Activated CD8-positive, alpha-beta memory T cell treated with anti-CD3 and anti-CD28 coated beads, Interleukin-2, amount 50 U/mL, for 4 hours (primary cell): ENCODE results near the gene CPNE9.
A peak's percentile ranks its signal among the peaks of the same experiment; 100 is the strongest.

ENCODE experiments used
- DNase-seq: peaks from one replicate; pipeline ENCODE4 v3.0.0-alpha.2; 2020

The CPNE9 gene

DNA sequence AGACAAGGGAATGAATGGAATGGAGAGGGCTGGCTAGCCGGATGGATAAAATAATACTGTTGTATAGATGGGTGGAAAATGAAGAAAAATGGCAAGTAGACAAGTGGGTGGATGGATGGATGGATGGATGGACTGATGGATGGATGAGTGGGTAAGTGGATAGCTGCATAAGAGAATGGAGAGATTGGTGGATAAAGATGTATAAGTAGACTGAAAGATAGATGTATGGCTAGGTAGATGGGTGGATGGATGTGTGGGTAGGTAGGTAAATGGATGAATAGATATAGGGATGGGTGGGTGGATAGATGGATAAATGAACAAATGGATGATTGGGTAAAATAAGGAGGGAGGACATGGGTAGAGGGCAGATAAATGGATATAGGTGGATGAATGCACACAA, 13.9 kb downstream of the CPNE9 start:
- DNase-seq = no peak

DNA sequence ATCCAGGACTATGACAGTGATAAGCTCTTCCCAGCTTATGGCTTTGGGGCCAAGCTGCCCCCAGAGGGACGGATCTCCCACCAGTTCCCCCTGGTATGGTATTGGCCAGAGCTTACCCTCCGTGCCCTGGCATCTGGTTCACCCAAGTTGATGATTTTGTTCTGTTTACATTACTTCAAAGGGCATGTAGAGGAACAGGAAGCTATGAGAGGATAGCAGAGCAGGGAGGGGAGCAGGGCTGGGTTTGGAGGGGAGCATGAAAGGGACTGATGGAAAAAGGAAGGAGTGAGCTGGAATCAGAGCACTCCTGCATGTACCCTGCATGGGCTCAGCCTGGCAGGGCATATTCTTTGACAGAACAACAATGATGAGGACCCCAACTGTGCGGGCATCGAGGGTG, 14.5 kb downstream of the CPNE9 start:
- no peak for DNase-seq

DNA sequence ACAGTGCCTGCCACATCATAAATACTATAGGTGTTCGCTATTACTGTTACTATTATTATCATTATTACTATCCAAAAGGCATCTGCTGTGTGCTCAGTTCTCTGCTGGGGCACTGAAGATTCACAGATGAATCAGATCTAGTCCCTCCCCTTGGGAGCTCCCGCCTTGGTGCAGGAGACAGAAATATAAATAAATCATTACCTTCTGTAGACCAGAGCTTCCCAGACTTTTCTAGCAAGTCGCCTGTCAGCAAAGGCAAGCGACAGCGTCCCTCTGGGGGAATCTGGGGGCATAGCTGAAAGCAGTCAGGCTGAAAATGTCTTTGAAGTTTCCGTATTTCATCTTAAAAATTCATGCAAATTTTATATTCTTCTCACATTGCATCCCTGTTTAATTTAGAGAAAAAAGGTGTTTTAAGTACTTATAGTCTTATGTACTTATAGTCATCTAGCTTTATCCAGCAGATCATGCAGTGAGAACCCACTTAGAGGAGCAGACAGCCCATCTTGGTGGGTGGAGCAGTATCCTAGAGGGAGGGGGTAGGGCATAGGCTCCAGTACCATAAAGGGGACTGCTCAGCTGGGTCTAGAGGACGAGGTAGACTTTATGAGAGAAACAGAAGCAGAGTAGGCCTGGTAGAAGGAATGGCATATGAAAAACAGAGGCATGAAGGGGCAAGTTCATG, 17.5 kb downstream of the CPNE9 start:
- no peak for DNase-seq

DNA sequence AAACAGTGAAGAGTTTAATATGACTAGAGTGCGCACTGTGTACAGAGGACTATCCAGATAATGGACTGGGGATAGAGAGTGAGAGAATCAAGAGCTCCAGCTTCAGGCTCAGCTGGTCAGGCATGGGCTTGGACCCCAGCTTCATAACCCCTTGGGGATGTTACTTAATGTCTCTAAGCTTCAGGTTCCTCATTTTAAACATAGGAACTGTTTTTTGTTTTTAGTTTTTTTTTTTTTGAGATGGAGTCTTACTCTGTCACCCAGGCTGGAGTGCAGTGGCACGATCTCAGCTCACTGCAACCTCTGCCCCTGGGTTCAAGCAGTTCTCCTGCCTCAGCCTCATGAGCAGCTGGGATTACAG, 18.0 kb downstream of the CPNE9 start:
- DNase-seq = no peak

DNA sequence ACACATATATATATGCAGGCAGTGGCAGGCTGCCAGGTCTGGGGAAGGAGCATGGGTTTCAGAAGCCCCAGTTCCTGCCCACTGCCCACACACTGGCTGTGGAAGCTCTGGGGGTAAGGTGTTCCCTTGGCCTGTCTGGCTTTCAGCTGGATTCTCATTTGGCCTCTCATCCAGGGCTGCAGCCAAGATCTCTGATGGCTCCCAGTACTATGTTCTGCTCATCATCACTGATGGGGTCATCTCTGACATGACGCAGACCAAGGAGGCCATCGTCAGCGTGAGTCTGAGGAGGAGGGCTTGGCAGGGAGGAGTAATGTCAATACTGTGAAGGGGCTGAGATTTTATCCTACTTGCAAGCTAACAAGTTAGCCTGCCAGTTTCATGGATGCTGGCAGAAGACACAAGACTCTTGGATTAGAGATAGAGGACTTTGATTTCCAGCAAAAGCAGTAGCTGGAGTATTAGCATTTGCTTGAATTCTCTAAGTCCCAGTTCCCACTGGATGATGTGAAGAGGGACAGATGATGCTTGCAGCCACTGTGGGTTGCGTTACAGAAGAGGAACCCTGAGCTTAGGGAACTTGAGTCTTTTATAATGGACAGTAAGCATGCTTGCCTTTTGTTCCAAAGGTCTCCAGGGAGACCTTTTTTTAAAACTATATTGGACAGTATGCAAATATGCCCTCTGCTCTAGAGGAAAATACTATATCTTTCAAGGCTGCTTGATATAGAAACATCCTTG, 22.3 kb downstream of the CPNE9 start:
- DNase-seq = no peak

DNA sequence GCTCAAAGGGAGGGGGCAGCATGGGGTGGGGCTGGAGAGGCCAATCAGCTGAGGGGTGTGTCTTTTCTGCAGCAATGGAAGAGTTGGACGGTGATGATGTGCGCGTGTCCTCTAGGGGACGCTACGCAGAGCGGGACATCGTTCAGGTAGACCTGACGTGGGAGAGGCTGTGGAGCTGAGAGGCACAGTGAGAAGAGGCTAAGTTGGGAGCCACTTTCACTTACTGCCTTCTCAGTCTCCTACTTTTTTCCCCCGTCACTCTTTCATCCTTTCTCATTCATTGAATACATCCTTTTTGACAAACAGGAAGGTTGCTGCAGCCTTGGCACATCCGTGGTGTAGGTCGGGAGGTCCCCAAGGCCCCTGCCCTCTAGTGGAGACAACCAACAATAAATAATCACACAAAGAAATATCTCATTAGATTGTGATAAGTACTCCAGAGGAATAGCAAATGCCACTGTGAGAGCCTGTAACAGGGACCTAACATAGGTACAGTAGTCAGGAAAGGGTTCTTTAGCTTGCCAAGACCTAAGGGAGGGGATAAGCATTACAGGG, 23.5 kb downstream of the CPNE9 start:
- DNase-seq = peak; percentile 43

DNA sequence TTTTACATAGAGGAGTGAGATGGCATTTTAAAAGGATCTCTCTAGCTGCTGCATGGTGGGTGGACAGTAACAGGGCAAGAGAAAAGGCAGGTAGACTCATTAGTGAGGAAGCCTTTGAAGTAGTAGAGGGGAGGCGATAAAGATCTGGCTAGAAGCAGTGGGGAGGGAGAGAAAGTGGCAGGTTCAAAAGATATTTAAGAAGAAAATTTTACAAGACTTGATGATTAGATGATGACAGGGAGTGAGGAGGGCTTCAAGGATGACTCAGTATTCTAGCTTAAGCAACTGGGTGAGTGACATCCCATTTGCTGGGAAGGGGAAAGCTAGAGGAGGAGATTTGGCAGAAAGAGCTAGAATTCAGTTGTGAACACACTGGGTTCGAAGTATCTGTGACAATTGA, 24.1 kb downstream of the CPNE9 start:
- DNase-seq = no peak

DNA sequence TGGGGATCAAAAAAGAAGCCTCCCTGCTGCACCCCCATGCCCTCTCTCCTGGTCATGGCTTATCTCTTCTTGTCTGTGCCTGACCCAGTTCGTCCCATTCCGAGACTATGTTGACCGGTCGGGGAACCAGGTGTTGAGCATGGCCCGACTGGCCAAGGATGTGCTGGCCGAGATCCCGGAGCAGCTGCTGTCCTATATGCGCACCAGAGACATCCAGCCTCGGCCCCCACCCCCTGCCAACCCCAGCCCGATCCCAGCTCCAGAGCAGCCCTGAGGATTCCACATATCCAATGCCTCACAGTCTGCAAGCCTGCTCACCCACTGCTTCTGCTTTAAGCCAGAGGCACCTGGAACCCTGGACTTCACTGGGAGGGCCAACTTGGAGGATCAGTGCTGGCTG, 25.8 kb downstream of the CPNE9 start:
- no peak for DNase-seq

DNA sequence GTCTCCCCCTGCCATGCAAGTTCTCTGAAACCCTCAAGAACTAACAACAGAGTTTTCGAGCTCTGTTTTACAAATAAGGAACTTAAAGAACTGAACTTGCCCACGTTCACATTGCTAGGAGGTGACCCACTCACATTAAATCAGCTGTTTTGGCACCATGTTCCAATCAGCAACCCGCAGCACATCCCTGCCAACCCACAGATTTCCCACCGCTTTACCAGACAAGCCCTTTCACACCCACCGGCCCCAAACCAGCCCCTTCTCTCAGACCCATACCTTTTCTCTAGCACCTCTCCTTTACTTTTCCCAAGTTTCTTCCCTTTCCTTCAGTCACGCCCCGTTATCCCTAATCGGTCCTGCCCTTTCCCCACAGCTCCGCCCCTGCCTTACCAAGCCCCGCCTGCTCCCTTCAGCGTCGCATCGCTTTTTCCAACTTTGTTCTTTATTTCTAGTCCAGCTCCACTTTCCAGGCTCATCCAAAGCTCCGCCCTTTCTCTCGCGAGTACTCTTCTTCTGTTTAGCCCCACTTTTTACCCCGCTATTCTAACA, 27.1 kb downstream of the CPNE9 start:
- DNase-seq = no peak

DNA sequence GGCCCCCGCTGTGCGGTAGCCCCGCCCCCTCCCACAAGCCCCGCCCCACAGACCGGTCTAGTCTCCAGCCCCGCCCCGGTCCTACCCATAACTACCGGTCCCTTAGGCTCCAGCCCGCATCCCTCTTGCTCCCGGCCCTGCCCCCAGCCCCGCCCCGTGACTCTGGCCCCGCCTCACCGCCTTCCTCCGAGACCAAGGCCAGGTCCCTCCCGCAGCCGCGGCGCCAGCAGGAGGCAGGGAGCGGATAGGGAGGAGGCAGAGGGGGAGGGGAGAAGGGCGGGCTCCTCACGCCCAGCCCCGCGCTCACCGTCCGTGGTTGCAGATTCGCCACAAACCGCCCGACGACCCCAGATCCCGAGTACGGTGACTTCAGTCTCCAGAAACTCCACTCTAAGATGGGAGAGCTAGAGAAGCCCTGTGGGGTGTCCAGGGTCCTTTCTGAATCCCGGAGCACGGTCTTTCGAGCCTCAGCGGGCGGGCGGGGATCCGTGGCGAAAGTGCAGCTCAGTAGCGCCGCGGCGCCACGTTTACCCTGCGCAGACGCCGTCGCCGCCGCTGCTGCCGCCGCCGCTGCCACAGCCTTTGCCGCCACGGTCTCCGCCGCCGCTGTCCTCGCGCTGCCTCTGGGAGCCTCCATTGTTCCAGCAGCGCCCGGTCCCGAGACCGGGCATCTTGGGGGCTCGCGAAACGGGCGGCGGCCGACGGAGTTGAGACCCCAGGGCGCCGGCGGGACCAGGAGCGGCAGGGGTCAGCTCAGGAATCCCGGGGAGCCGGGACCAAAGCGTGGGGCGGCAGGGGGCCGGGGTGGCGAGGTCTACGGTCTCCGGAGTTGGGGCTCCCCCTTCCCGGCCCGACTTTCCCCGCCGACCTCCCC, 27.8 kb downstream of the CPNE9 start, which contains the start of gene BRPF1:
BRPF1 (plus strand) TSS at position 530 of the 874 bp plus-strand sequence. CDS start 2,406 bp downstream, outside the sequence.
- DNase-seq = peak; percentile 99

DNA sequence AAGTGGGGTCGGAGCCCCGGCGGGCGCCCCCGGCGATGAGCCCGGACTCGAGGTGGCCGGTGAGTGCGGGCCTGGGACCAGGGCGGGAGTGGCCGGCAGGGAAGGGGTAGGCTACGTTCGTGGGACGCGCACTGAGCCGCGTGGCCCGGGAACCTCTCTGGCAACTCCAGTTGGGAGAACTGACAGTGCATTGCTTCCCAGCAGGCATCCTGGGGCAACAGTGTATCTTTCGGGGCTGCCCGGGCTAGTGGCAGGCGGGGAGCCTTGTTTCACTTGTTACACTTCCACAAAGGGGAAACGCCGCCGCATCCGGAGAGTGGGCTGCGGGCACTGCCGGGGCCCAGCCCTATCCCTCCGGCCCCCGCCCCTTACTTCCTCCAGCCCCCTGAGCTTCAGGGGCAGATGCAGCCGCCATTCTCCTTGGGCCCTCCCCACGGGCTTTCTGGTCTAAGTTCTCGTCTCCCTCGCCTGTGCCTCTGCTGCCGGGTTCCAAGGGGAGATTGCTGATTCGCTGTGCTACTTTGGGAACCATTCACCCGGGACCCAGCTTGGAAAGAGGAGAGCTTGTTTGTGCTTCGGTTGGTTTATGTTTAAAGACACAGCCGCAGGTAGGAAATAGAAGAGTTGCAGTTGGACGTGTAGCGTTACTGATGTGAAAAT, 28.6 kb downstream of the CPNE9 start:
- DNase-seq = peak; percentile 30

DNA sequence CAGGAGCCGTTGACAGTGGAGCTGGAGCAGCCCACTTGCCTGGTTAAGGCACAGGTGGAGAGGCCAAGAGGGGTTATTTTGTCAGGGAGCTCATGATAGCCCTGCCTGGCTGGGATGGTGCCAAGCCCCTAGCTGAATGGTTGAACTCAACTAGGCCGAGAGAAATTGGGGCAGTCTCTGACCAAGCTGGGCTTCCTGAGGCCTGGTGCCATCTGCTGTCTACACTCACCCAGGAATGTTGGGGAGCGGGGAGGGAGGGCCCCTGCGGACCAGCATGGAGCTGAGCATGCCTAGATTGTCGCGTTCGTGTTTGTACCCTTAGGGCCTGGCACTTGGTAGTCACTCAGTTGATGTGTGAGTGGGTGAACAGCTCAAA, 29.1 kb downstream of the CPNE9 start:
- no peak for DNase-seq

DNA sequence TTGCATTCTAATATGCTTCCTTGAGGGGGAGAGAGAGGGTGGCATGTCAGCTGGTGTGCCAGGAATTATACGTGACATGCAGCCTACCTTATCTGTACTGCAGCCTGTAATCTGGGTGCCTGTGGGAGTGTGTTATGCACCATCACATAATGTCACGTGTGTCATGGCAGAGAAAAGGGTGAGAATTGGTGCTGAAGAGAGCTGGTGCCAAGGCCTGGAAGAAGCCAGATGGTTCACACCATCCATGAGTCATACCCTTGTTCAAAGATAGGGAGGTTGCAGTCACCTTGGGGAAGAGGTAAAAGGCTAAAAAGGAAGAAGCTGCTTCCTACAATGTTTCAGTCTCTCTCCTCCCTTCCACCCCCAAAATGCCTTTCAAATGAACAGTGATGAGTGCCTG, 33.2 kb downstream of the CPNE9 start:
- no peak for DNase-seq

DNA sequence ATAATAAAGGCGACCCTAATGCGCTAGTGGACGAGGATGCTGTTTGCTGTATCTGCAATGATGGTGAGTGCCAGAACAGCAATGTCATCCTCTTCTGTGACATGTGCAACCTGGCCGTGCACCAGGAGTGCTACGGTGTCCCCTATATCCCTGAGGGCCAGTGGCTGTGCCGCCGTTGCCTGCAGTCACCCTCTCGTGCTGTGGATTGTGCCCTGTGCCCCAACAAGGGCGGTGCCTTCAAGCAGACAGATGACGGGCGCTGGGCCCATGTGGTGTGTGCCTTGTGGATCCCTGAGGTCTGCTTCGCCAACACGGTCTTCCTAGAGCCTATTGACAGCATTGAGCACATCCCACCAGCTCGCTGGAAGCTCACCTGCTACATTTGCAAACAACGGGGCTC, 35.5 kb downstream of the CPNE9 start:
- no peak for DNase-seq

DNA sequence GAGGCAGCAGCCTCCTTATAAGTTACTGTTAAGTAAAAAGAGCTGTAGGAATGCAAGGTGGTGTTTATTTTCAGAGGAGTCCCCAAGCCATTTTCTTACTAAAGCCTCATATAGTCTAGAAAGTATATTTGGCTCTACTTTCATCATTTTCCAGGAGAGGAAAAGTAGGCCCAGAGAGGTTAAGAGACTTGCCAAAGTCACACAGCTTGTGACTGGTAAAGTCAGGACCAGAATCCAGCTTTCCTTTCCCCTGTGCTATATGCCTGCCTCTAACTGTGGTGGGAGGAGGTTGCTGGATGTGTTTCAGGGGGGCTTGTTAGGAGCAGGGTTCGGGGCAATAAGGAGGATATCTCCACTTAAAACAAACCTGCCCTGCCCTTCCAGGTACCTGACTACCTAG, 38.9 kb downstream of the CPNE9 start:
- no peak for DNase-seq

DNA sequence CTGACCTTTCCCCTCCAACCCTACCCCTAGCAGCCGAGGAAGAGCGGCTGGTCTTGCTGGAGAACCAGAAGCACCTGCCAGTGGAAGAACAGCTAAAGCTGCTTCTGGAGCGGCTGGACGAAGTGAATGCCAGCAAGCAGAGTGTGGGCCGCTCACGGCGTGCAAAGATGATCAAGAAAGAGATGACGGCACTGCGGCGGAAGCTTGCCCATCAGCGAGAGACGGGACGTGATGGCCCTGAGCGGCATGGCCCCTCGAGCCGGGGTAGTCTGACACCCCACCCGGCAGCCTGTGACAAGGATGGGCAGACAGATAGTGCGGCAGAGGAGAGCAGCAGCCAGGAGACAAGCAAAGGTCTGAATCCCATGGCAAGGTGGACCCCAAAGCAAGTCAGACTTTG, 39.9 kb downstream of the CPNE9 start:
- DNase-seq = no peak

DNA sequence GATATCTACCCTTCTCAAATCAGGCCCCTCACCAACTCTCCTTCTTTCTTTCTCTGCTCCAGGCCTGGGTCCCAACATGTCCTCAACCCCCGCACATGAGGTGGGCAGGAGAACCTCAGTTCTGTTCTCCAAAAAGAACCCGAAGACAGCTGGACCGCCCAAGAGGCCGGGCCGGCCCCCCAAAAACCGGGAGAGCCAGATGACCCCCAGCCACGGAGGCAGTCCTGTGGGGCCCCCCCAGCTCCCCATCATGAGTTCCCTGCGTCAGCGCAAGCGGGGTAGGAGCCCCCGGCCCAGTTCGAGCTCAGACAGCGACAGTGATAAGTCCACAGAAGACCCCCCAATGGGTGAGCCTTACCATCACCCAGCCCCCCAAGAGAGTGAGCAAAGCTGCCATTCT, 40.5 kb downstream of the CPNE9 start:
- no peak for DNase-seq

DNA sequence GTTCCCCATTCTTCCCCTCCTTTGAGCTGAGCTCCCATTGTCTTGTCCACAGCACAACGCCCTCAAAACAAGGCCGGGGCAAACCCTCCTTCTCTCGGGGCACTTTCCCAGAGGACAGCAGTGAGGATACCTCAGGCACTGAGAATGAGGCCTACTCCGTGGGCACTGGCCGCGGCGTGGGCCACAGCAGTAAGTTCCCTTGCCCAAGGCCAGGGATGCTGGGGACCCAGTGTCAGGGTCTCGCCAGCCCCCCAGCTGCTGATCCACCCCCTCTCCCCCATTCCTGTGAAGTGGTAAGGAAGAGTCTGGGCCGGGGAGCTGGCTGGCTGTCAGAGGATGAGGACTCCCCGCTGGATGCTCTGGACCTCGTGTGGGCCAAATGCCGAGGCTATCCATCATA, 41.9 kb downstream of the CPNE9 start:
- DNase-seq = no peak

DNA sequence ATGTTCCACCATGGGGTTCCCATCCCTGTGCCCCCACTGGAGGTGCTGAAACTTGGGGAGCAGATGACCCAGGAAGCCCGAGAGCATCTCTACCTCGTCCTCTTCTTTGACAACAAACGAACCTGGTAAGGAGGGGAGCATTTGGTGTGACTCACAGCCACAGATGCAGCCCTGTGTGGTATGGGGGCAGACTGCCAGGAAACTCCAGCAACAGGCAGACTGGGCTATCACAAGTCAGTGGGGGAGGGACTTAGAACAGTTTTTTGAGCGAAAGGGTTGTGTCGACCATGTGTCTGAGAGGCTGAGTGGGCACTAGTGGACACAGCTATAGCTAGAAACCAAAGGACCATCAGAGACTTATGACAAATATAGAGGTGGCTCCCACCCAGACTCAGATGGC, 42.7 kb downstream of the CPNE9 start:
- no peak for DNase-seq

DNA sequence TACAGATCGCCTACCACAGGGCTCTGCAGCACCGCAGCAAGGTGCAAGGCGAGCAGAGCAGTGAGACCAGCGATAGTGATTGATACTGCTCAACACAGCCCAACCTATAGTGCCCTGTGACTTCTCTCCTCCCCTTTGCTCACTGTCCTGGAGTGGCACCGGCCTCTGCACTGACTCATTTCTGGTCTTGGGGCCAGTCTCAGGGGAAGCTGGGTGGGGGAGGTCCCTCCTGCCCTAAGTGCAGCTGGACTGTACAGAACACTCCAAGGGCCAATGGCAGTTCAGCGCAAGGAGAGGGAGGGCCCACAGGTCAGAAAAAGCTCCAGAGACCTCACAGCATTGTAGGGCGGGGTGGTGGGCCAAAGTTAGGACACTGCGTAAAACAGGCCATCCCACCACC, 43.6 kb downstream of the CPNE9 start:
- no peak for DNase-seq

DNA sequence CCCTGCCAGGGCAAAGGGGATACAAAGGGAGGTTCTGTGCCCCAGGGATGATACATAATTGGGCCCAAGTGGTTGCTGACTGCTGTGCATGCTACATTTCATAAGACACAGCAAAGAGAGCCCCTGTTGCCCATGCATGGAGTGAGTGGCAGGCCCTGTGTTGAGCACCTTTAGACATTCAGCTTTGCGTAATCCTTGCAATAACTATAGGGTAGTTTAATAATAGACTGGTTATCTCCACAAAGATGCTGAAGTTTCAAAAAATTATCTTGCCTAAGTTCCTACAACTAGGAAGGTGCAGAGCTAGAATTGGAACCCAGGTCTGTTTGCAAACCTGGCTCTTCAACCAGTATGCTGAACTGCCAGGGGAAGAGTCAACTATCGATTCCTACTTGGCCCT, 44.4 kb downstream of the CPNE9 start:
- DNase-seq = no peak

DNA sequence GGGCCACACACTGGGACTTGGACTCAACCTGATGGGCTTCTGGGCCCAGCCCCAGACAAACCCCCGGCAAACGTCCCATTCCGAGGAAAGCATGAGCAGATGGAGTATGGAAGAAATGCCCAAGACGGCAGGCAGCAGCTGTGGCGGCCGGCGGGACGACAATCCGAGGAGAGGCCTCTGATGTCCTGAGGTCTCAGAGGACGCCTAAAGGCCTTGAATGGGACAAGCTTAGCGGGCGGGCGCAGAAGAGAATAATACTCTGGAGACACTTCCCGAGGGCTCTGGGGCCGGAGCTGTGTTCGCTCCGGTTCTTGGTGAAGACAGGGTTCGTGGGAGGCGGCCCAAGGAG, 45.6 kb downstream of the CPNE9 start:
- DNase-seq = no peak
